SU-DHL-6 (cell line): ENCODE results near the gene HAPLN2.

Experiments
- EZH2phosphoT487 ChIP-seq: fragments of 200-600 bp; sonication (generic), shearing (Covaris generic); conservative IDR thresholded peaks from 2 replicates; pipeline ENCODE4 v1.6.1; 2018; ENCODE audit warnings: mild to moderate bottlenecking, antibody characterized with exemption, low read length, moderate library complexity, mixed read lengths
- TF ChIP-seq, protein P1 (sequence below): fragments of 200-600 bp; sonication (generic); IDR thresholded peaks from one replicate; pipeline ENCODE4 v1.5.1; 2017; ENCODE audit warnings: antibody characterized with exemption, mild to moderate bottlenecking, low read length, moderate library complexity; ENCODE audit not compliant: insufficient read depth, poor library complexity, severe bottlenecking

GRCh38 chr1:156643049-156643777, 24.0 kb downstream of the HAPLN2 start:
- TF ChIP-seq, protein P1, sequence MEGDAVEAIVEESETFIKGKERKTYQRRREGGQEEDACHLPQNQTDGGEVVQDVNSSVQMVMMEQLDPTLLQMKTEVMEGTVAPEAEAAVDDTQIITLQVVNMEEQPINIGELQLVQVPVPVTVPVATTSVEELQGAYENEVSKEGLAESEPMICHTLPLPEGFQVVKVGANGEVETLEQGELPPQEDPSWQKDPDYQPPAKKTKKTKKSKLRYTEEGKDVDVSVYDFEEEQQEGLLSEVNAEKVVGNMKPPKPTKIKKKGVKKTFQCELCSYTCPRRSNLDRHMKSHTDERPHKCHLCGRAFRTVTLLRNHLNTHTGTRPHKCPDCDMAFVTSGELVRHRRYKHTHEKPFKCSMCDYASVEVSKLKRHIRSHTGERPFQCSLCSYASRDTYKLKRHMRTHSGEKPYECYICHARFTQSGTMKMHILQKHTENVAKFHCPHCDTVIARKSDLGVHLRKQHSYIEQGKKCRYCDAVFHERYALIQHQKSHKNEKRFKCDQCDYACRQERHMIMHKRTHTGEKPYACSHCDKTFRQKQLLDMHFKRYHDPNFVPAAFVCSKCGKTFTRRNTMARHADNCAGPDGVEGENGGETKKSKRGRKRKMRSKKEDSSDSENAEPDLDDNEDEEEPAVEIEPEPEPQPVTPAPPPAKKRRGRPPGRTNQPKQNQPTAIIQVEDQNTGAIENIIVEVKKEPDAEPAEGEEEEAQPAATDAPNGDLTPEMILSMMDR, result no peak
- TF ChIP-seq EZH2phosphoT487, result no peak
